ENCODE results near the gene TIMMDC1. TPM values are rescaled to one million over a fixed set of nuclear protein-coding genes. Genes with fewer than 3 reads are reported as not detected.
A peak's percentile ranks its signal among the peaks of the same experiment; 100 is the strongest.

Gene TIMMDC1, protein sequence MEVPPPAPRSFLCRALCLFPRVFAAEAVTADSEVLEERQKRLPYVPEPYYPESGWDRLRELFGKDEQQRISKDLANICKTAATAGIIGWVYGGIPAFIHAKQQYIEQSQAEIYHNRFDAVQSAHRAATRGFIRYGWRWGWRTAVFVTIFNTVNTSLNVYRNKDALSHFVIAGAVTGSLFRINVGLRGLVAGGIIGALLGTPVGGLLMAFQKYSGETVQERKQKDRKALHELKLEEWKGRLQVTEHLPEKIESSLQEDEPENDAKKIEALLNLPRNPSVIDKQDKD
- total RNA-seq = 73.0 and 76.1 TPM in 2 replicates

GRCh38 chr3:119498186-119499011, at the start of gene TIMMDC1:
Gene TIMMDC1, plus strand, starts transcription at chr3:119498547. Its CDS starts 187 bp downstream, at chr3:119498734.
- CTCF ChIA-PET = interaction anchor here (0.6 to 3.1 kb wide), 4 partner anchors 61 to 615 kb away, joined by 3 to 20 read pairs (median 8); partner anchors contain the start of gene CD80
- ATAC-seq (ENCODE audit: low read depth) = peak; percentile 98
- intact Hi-C loops (cut with micrococcal nuclease) = loop anchor here (1.0 to 10.0 kb wide), 11 partner anchors 29 to 596 kb away; partner anchors contain the start of genes COX17, GSK3B and TMEM39A
- H3K4me3 Mint-ChIP-seq = peak within 1 kb of the TSS; percentile 99
- no peaks in the 10 kb centered on the region for H3K9me3 Mint-ChIP-seq
- POLR2A ChIA-PET = interaction anchor here (0.5 to 3.3 kb wide), 34 partner anchors 9 to 1098 kb away, joined by 3 to 102 read pairs (median 6); partner anchors contain the start of genes ADPRH, B4GALT4, CD80 and COX17
- peak; percentile 96 for DNase-seq
- H3K27me3 Mint-ChIP-seq = no peaks in the 10 kb centered on the region
- TF ChIP-seq, protein P1, sequence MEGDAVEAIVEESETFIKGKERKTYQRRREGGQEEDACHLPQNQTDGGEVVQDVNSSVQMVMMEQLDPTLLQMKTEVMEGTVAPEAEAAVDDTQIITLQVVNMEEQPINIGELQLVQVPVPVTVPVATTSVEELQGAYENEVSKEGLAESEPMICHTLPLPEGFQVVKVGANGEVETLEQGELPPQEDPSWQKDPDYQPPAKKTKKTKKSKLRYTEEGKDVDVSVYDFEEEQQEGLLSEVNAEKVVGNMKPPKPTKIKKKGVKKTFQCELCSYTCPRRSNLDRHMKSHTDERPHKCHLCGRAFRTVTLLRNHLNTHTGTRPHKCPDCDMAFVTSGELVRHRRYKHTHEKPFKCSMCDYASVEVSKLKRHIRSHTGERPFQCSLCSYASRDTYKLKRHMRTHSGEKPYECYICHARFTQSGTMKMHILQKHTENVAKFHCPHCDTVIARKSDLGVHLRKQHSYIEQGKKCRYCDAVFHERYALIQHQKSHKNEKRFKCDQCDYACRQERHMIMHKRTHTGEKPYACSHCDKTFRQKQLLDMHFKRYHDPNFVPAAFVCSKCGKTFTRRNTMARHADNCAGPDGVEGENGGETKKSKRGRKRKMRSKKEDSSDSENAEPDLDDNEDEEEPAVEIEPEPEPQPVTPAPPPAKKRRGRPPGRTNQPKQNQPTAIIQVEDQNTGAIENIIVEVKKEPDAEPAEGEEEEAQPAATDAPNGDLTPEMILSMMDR (IDR thresholded peaks at IDR 0.05) = no peak
- peaks cover 38% of the 10 kb centered on the region for H3K4me1 Mint-ChIP-seq
- H3K36me3 Mint-ChIP-seq (ENCODE audit: low read depth) = peaks cover 19% of the 10 kb centered on the region
- peak within 1 kb of the TSS; percentile 97 for H3K27ac Mint-ChIP-seq

DNA sequence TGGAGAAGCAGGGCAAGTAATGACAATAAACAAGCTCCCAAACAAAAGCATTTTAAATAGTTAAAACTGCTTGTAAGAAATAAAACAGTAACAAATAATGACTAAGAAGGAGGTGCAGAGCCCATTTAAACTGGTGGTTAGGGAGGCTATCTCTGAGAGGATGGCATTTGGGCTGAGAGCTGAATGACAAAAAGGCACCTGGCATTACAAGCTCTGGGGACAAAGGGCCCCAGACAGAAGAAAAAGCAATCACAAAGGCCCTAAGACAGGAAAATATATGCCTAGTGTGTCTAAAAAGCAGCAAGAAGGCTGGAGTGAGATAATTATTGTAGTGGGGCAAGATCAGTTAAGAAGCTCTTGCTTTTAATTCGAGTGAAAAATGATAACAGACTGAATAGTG, 44.5 kb upstream of the TIMMDC1 start:
- H3K9me3 Mint-ChIP-seq = no peaks in the 10 kb centered on the region
- no peak for DNase-seq
- no peak overlapping the region for H3K27ac Mint-ChIP-seq
- ATAC-seq (ENCODE audit: low read depth) = no peak
- ChIA-PET POLR2A (interaction anchor here (2.0 kb wide), 1 partner anchor 10 kb away, joined by 6 read pairs; the partner anchor contains the start of gene TMEM39A), CTCF (no interaction called here)
- no peaks in the 10 kb centered on the region for H3K4me1 Mint-ChIP-seq
- TF ChIP-seq, protein P1 (IDR thresholded peaks at IDR 0.05) = no peak
- no peaks in the 10 kb centered on the region for H3K27me3 Mint-ChIP-seq
- H3K4me3 Mint-ChIP-seq = no peak overlapping the region
- peaks cover 78% of the 10 kb centered on the region for H3K36me3 Mint-ChIP-seq (ENCODE audit: low read depth)
- intact Hi-C loops (cut with micrococcal nuclease) = no loop called here

GRCh38 chr3:119456469-119456868, 41.9 kb upstream of the TIMMDC1 start:
- TF ChIP-seq, protein P1 (IDR thresholded peaks at IDR 0.05) = no peak
- Mint-ChIP-seq H3K36me3 (ENCODE audit: low read depth) (peaks cover 80% of the 10 kb centered on the region), H3K4me3 (no peak overlapping the region), H3K27me3 (no peaks in the 10 kb centered on the region), H3K9me3 (no peaks in the 10 kb centered on the region), H3K4me1 (peaks cover 4% of the 10 kb centered on the region), H3K27ac (no peak overlapping the region)
- no peak for DNase-seq
- CTCF ChIA-PET = no interaction called here
- intact Hi-C loops (cut with micrococcal nuclease) = no loop called here
- no peak for ATAC-seq (ENCODE audit: low read depth)
- POLR2A ChIA-PET = interaction anchor here (0.7 to 0.9 kb wide), 2 partner anchors 10 to 67 kb away, joined by 4 to 7 read pairs; no protein-coding TSS in a partner anchor

DNA sequence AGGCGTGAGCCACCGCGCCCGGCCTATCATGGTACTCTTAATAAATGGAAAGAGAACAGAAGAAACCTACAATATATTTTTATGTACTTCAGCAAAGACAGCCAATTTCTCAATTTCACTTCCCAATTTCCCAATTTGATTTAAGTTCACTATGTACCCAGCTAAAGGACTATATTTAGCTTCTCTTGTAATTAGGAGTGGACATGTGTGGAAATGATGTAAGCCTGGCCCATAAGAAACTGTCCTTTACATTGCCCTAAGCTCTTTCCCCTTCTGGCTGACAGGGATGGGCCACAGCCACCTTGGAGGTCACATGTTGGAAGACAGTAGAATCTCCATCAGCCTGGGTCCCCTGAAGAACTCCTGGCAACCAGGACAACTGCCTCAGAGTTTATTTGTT, 41.1 kb upstream of the TIMMDC1 start:
- Mint-ChIP-seq H3K4me1 (peaks cover 10% of the 10 kb centered on the region), H3K36me3 (ENCODE audit: low read depth) (peaks cover 79% of the 10 kb centered on the region), H3K4me3 (no peak overlapping the region), H3K27ac (no peak overlapping the region), H3K9me3 (no peaks in the 10 kb centered on the region), H3K27me3 (no peaks in the 10 kb centered on the region)
- TF ChIP-seq, protein P1 (IDR thresholded peaks at IDR 0.05) = no peak
- ChIA-PET POLR2A (interaction anchor here (0.7 kb wide), 2 partner anchors 66 to 175 kb away, joined by 3 to 4 read pairs; no protein-coding TSS in a partner anchor), CTCF (no interaction called here)
- no peak for DNase-seq
- no peak for ATAC-seq (ENCODE audit: low read depth)
- intact Hi-C loops (cut with micrococcal nuclease) = no loop called here
